SK-N-MC (cell line): ENCODE results near the gene APBA2.

Source experiments
- DNase-seq: peaks from one replicate; pipeline ENCODE4 v3.0.0-alpha.2; 2011; ENCODE audit warnings: low read depth, low spot score
- H3K27ac ChIP-seq: fragments of 200-600 bp; sonication (generic); 2 replicates; pipeline ENCODE4 v1.5.1; 2016; ENCODE audit warnings: mixed run types
- H3K36me3 ChIP-seq: fragments of 200-600 bp; sonication (generic); 2 replicates; pipeline ENCODE4 v1.6.1; 2017; ENCODE audit warnings: antibody characterized with exemption, low read length, mixed read lengths; ENCODE audit not compliant: insufficient read depth
- H3K4me3 ChIP-seq: fragments of 200-600 bp; sonication (generic); 2 replicates; pipeline ENCODE4 v1.5.1; 2016
- H3K9ac ChIP-seq: fragments of 200-600 bp; sonication (generic); 2 replicates; pipeline ENCODE4 v1.8.0; 2017; ENCODE audit warnings: mixed run types, mixed read lengths; ENCODE audit not compliant: insufficient read length
- H3K9me3 ChIP-seq: fragments of 200-600 bp; sonication (generic); 2 replicates; pipeline ENCODE4 v1.6.1; 2017; ENCODE audit warnings: low read depth, mild to moderate bottlenecking, antibody characterized with exemption, low read length, moderate library complexity, mixed read lengths
- EZH2 ChIP-seq: fragments of 200-600 bp; sonication (generic); IDR thresholded peaks from one replicate; pipeline ENCODE4 v1.6.1; 2017; ENCODE audit warnings: antibody characterized with exemption
- FOXP2 ChIP-seq: optimal IDR thresholded peaks from 2 replicates; pipeline ENCODE3; 2011; ENCODE audit warnings: mild to moderate bottlenecking, moderate library complexity; ENCODE audit not compliant: insufficient read depth; ENCODE audit errors: extremely low read length, control extremely low read depth
- POLR2AphosphoS5 ChIP-seq: IDR thresholded peaks from 2 replicates; pipeline ENCODE4 v1.6.1; 2012; ENCODE audit warnings: mild to moderate bottlenecking, low read depth, low read length, borderline replicate concordance

Gene APBA2

DNA sequence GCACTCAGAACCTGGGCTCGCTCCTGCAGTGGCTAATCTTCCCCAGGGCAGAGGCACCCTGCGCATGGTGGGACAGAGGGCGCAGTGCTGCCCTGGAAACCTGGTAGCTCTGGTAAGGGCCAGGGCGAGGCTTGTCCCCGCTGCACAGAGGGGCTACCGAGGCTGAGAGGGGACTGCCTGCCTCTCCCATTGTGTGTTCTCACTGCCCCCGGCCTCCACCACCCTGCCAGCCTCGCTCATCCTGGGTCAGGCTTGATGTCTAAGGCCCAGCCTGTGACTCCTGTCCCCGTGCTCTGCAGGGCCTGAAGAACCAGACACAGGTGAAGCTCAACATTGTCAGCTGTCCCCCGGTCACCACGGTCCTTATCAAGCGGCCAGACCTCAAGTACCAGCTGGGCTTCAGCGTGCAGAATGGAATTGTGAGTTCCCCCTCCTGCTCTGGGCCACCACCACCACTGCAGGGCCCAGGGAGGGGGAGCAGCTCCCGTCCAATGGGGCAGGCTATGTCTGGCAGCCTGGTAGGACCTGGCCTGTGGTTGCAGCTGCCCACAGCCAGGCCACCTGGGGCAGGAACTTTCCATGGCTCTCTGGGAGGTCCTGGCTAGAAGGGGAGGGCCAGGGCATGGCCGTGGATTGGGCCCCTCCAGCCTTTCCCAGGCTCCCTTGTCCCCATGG, 222.3 kb downstream of the APBA2 start:
- no peaks in the 10 kb centered on the region for H3K36me3 ChIP-seq
- no peak for DNase-seq
- no peak overlapping the region for H3K9ac ChIP-seq

DNA sequence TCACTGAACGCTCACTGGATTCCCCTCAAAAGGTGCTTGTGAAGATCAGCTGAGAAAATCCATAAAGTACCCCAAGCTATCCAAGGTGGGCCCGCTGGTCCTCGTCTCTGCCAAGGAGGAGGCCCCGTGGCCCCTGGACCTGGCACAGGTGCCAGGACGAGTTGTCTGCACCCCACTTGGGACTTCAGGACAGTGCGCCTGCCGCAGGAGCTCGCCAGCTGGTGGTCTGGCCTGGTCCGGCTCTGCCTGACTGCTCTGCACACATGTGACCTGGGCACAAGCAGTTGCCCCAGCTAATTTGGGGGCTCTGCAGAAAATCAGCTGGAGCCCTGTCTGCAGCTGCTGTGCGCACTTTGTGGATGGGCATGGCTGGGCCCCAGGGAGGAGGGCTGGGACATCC, 224.0 kb downstream of the APBA2 start:
- Histone ChIP-seq H3K36me3 (no peaks in the 10 kb centered on the region), H3K4me3 (no peak overlapping the region), H3K27ac (no peak overlapping the region), H3K9me3 (no peaks in the 10 kb centered on the region), H3K9ac (no peak overlapping the region)
- TF ChIP-seq POLR2AphosphoS5 (no peak), EZH2 (no peak)
- no peak for DNase-seq

More for the DNA sequence above, 222.3 kb downstream of the APBA2 start:
- Histone ChIP-seq H3K9me3 (no peaks in the 10 kb centered on the region), H3K4me3 (no peak overlapping the region), H3K27ac (no peak overlapping the region)
- TF ChIP-seq EZH2 (no peak), POLR2AphosphoS5 (no peak), FOXP2 (no peak)

DNA sequence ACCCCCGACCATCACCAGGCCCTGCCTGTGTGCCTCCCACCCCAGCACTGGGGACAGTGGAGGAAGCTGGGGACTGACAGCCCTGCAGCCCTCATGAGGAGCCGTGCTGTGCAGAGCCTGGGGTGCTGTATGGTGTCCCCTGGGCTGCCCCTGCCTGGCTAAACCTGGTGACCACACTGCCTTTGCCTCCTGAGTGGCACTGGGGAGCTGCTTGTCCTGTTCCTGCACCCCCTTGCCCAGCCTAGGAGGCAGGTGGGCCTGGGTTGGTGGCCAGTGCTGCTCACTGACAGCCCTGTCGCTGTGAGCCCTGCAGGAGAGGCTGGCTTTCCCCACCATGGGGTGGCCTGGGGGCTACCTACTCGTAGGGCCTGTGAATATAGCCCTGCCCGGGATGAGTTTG, 224.4 kb downstream of the APBA2 start:
- Histone ChIP-seq H3K4me3 (no peak overlapping the region), H3K36me3 (no peaks in the 10 kb centered on the region), H3K27ac (no peak overlapping the region), H3K9ac (no peak overlapping the region), H3K9me3 (no peaks in the 10 kb centered on the region)
- no peak for TF ChIP-seq FOXP2
- TF ChIP-seq EZH2: no peak
- no peak for TF ChIP-seq POLR2AphosphoS5
- DNase-seq: no peak

DNA sequence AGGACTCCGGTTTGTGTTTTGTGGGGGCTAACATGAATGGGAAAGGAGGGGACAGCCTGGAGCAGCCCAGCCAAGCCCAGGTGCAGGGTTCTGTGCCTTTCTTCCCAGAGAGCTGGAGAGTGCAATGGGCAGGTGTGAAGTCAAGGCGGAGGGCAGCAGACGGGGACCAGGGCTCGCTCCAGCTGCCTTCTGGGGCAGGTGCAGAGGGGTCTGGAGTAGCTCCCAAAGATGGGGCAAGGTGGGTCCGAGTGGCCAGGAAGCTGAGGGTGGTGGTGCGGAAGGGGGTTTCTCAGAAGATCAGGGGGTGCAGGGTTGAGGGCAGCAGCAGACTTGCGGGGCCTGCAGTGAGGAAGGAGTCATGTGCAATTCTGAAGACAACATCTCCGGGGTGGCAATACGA, 225.0 kb downstream of the APBA2 start:
- no peak overlapping the region for H3K9ac ChIP-seq
- H3K9me3 ChIP-seq: no peaks in the 10 kb centered on the region
- no peak for TF ChIP-seq POLR2AphosphoS5
- no peak for TF ChIP-seq FOXP2
- no peak overlapping the region for H3K4me3 ChIP-seq
- DNase-seq: no peak
- no peaks in the 10 kb centered on the region for H3K36me3 ChIP-seq
- no peak overlapping the region for H3K27ac ChIP-seq

DNA sequence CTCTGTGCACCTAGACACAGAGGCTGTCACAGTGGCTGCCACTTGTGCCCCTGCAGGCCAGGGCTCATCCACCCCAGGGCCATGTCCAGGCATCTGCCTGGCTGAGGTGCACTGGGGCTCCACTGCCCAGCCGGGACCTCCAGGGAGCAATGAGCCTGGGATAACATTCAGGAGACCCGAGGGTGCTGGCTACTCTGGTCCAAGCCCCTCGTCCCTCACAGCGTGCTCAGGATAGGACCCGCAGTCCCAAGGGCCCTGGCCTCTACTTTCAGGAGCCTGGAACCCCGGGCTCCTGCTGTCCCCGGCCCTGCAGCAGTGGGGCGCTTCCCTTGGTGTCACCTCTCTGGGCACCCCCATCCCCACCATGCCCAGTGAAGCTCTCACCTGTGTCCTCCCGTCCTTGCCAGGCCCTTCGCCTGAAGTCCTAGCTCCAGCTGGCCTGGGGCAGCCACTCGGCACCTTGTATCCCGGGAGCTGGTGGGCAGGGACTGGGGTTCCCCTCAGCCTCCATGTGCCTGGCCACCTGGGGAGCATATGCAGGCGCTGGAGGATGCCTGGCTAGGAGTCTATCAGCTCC, 226.0 kb downstream of the APBA2 start:
- no peak for DNase-seq
- TF ChIP-seq EZH2 (no peak), POLR2AphosphoS5 (no peak), FOXP2 (no peak)
- Histone ChIP-seq H3K4me3 (no peak overlapping the region), H3K9ac (no peak overlapping the region), H3K27ac (no peak overlapping the region), H3K36me3 (no peaks in the 10 kb centered on the region), H3K9me3 (no peaks in the 10 kb centered on the region)

DNA sequence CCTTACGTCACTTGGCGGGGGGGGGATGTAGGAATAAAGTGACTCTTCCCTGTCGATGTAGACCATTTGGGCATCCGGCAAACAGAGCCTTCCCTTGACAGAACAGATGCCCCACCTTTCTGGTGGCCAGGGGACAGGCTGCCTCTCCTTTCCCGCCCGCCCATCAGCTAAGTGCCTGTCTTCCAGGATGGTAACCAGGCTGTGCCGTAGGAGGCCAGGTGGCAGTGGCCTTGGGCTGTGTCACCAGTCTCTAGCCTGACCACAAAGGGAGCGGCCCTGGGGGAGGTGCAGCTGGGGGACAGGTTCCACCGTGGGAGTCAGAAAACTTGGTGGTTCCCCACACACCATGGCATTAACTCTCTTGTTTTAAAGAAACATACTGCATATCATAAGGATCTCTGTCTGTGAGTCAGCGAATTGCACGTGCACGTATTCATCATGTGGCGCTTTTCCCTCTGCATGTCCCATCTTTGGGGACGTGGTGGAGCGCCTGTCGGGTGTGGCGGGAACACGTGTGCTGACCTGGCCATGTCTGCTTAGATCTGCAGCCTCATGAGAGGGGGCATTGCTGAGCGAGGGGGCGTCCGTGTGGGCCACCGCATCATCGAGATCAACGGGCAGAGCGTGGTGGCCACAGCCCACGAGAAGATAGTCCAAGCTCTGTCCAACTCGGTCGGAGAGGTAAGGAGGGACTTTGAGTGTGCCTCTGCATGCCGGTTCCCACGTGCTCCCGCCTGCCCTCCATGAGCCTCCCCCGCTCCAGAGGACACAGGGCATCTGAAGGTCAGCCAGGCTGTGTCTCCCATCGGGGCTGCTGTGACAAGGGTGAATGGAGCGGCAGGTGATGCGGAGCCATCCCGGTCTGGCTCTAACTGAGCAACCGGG, 227.8 kb downstream of the APBA2 start:
- Histone ChIP-seq H3K27ac (no peak overlapping the region), H3K9me3 (no peaks in the 10 kb centered on the region), H3K36me3 (no peaks in the 10 kb centered on the region), H3K9ac (no peak overlapping the region), H3K4me3 (no peak overlapping the region)
- DNase-seq: no peak
- TF ChIP-seq FOXP2 (no peak), EZH2 (no peak), POLR2AphosphoS5 (no peak)

DNA sequence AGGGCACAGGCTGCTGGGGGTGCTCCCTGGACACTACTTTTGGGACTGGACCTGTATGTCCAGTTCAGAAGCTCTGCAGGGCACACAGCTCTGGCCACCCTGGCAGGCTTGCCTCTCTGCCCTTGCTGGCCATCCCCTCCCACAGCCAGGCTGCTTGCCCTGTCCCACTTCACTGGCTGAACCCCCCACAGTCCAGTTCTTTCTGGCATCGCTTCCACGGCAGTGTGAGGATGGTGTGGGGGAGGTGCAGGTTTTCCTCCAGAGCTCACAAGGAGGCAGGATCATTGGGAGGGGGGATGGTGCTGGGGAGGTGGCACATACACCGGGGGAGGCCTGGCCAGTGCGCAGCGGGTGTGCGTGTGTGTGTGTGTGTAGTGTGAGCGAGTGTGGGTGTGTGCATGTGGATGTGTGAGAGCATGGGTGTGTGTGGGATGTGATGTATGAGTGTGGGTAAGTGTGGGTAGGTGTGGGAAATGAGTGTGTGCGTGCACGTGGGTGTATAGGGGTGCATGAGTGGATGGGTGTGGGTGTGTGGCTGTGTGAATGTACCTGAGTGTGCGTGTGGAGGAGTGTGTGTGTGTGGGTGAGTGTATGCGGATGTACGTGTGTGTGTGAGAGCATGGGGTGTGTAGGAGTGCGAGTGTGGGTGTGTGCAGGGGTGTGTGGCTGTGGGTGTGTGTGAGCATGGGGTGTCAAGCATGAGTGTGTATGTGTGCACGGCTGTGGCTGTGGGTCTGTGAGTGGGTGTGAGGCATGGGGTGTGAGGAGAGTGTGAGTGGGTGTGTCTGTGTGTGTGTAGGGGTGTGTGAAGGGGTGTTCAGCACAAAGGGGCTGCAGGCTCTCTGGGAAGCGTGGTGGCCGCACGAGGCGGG, 228.7 kb downstream of the APBA2 start:
- no peak for DNase-seq
- TF ChIP-seq FOXP2 (no peak), POLR2AphosphoS5 (no peak), EZH2 (no peak)
- no peak overlapping the region for H3K27ac ChIP-seq

More for the DNA sequence above, 228.7 kb downstream of the APBA2 start:
- Histone ChIP-seq H3K4me3 (no peak overlapping the region), H3K9ac (no peak overlapping the region), H3K9me3 (no peaks in the 10 kb centered on the region), H3K36me3 (no peaks in the 10 kb centered on the region)
